Thymus (tissue), 11 donors: ENCODE data around the gene GUCD1. TPM values are rescaled to one million over a fixed set of nuclear protein-coding genes. Genes with fewer than 3 reads are reported as not detected.
A peak's percentile ranks its signal among the peaks of the same experiment; 100 is the strongest.
"Not testable (repeated sequence)": the region's sequence is repeated elsewhere in the genome, so short reads cannot be mapped to it uniquely, and the experiment has no call there.

Experiments used
- DNase-seq, 9 donors: peaks; one replicate each; pipeline ENCODE4 v3.0.0-alpha.2; 2013; ENCODE audit warnings: low spot score in 9 of 9, low read depth in 6 of 9, missing footprints in 1 of 9
- H3K27ac ChIP-seq, 2 donors: one replicate each; pipeline ENCODE4 v1.5.1; 2013; ENCODE audit warnings: control low read depth in 1 of 2, low read depth in 1 of 2, low read length in 1 of 2, mild to moderate bottlenecking in 1 of 2, moderate library complexity in 1 of 2
- H3K27me3 ChIP-seq, 2 donors: one replicate each; pipeline ENCODE4 v1.5.1; 2013; ENCODE audit warnings: low read length in 1 of 2; ENCODE audit not compliant: control insufficient read depth in 2 of 2, insufficient read depth in 1 of 2
- H3K36me3 ChIP-seq, 2 donors: one replicate each; pipeline ENCODE4 v1.5.1; 2013; ENCODE audit warnings: low read length in 1 of 2, mild to moderate bottlenecking in 1 of 2, moderate library complexity in 1 of 2; ENCODE audit not compliant: control insufficient read depth in 2 of 2, insufficient read depth in 2 of 2
- H3K4me1 ChIP-seq, 2 donors: one replicate each; pipeline ENCODE4 v1.5.1; 2013; ENCODE audit warnings: low read length in 2 of 2; ENCODE audit not compliant: control insufficient read depth in 2 of 2, insufficient read depth in 2 of 2
- H3K4me3 ChIP-seq, 2 donors: one replicate each; pipeline ENCODE4 v1.5.1; 2013; ENCODE audit warnings: low read length in 2 of 2, control low read depth in 1 of 2, mild to moderate bottlenecking in 1 of 2
- H3K9me3 ChIP-seq, 2 donors: one replicate each; pipeline ENCODE4 v1.5.1; 2013; ENCODE audit warnings: low read length in 1 of 2, mild to moderate bottlenecking in 1 of 2; ENCODE audit not compliant: control insufficient read depth in 2 of 2, insufficient read depth in 1 of 2
- WGBS: extraction: QIAGEN DNeasy Blood & Tissue Kit; methylation state at CpG from one replicate; pipeline ENCODE4 v1.1.7; 2013; 5-methylcytosine and 5-hydroxymethylcytosine counted together
- polyA plus RNA-seq: library from polyadenylated mRNA; stranded (reverse); fragments of 200-250 nt; gene quantifications from one replicate; pipeline ENCODE4 v1.2.3, GENCODE V29; 2013
- total RNA-seq: library from RNA; stranded (reverse); fragments of 120-200 nt; gene quantifications from one replicate; pipeline ENCODE4 v1.2.4, GENCODE V29; 2013
- donor health status: healthy.

The GUCD1 gene
- total and polyA plus RNA-seq, 2 donors: 54.1 to 65.9 TPM

- Histone ChIP-seq H3K9me3 (no peaks in the 10 kb centered on the region), H3K27ac (peak overlapping the region in 1 of 2 donors; percentile 70), H3K27me3 (peaks cover 0 to 5% of the 10 kb centered on the region in 2 donors), H3K4me1 (peaks cover 2 to 26% of the 10 kb centered on the region in 2 donors), H3K36me3 (no peaks in the 10 kb centered on the region), H3K4me3 (no peak overlapping the region)
- WGBS: 91% methylated on average over 8 of the region's 8 CpGs
- no peak for DNase-seq
Measured at GRCh38 chr22:24599514-24599913, 44.6 kb upstream of the GUCD1 start.

GRCh38 chr22:24597076-24597475, 42.1 kb upstream of the GUCD1 start:
- H3K4me3 ChIP-seq, H3K27ac ChIP-seq, H3K9me3 ChIP-seq, H3K36me3 ChIP-seq, DNase-seq: not testable (repeated sequence)
- WGBS: 97% methylated on average over 9 of the region's 9 CpGs
- Histone ChIP-seq H3K4me1 (peaks cover 6 to 12% of the 10 kb centered on the region in 2 donors), H3K27me3 (peaks cover 9 to 26% of the 10 kb centered on the region in 2 donors)

GRCh38 chr22:24595863-24596262, 40.9 kb upstream of the GUCD1 start:
- no peak for DNase-seq
- H3K27ac ChIP-seq: no peak overlapping the region
- H3K36me3 ChIP-seq: no peaks in the 10 kb centered on the region
- H3K4me1 ChIP-seq: peaks cover 4 to 6% of the 10 kb centered on the region in 2 donors
- H3K9me3 ChIP-seq: no peaks in the 10 kb centered on the region
- peaks cover 12 to 34% of the 10 kb centered on the region in 2 donors for H3K27me3 ChIP-seq
- H3K4me3 ChIP-seq: no peak overlapping the region
- WGBS: 98% methylated on average over 4 of the region's 4 CpGs

GRCh38 chr22:24595228-24595627, 40.3 kb upstream of the GUCD1 start:
- H3K4me1 ChIP-seq: peaks cover 2 to 4% of the 10 kb centered on the region in 2 donors
- 97% methylated on average over 6 of the region's 6 CpGs for WGBS
- no peak overlapping the region for H3K4me3 ChIP-seq
- H3K27me3 ChIP-seq: peaks cover 12 to 34% of the 10 kb centered on the region in 2 donors
- no peaks in the 10 kb centered on the region for H3K36me3 ChIP-seq
- DNase-seq: no peak
- no peaks in the 10 kb centered on the region for H3K9me3 ChIP-seq
- no peak overlapping the region for H3K27ac ChIP-seq

- no peak overlapping the region for H3K27ac ChIP-seq
- 96% methylated on average over 7 of the region's 7 CpGs for WGBS
- no peak for DNase-seq
Measured at GRCh38 chr22:24594569-24595120, 39.7 kb upstream of the GUCD1 start.

GRCh38 chr22:24593836-24594568, 39.1 kb upstream of the GUCD1 start:
- H3K4me1 ChIP-seq: peaks cover 0 to 4% of the 10 kb centered on the region in 2 donors
- peaks cover 12 to 34% of the 10 kb centered on the region in 2 donors for H3K27me3 ChIP-seq
- WGBS: 92% methylated on average over 16 of the region's 16 CpGs
- DNase-seq: no peak
- H3K4me3 ChIP-seq: no peak overlapping the region
- no peak overlapping the region for H3K27ac ChIP-seq
- no peaks in the 10 kb centered on the region for H3K36me3 ChIP-seq
- H3K9me3 ChIP-seq: no peaks in the 10 kb centered on the region

More at GRCh38 chr22:24594569-24595120, 39.7 kb upstream of the GUCD1 start:
- Histone ChIP-seq H3K4me3 (no peak overlapping the region), H3K4me1 (peaks cover 2 to 4% of the 10 kb centered on the region in 2 donors), H3K36me3 (no peaks in the 10 kb centered on the region), H3K27me3 (peaks cover 12 to 34% of the 10 kb centered on the region in 2 donors), H3K9me3 (no peaks in the 10 kb centered on the region)

GRCh38 chr22:24593559-24593835, 38.6 kb upstream of the GUCD1 start:
- not testable (repeated sequence) for DNase-seq
- WGBS: 99% methylated on average over 10 of the region's 10 CpGs

GRCh38 chr22:24592851-24593558, 38.1 kb upstream of the GUCD1 start, which contains the start of gene LRRC75B:
Gene LRRC75B, minus strand, starts transcription at chr22:24593073. Its CDS starts 34 bp downstream, at chr22:24593039.
- H3K4me1 ChIP-seq: peaks cover 0 to 4% of the 10 kb centered on the region in 2 donors
- no peaks in the 10 kb centered on the region for H3K36me3 ChIP-seq
- peak within 1 kb of the TSS; percentile 16 to 53 for H3K4me3 ChIP-seq
- peaks cover 12 to 34% of the 10 kb centered on the region in 2 donors for H3K27me3 ChIP-seq
- peak within 1 kb of the TSS in 1 of 2 donors; percentile 11 for H3K27ac ChIP-seq
- H3K9me3 ChIP-seq: no peaks in the 10 kb centered on the region
- no peak for DNase-seq
- 7% methylated on average over 72 of the region's 72 CpGs for WGBS

More at GRCh38 chr22:24593559-24593835, 38.6 kb upstream of the GUCD1 start:
- Histone ChIP-seq H3K27me3 (peaks cover 12 to 34% of the 10 kb centered on the region in 2 donors), H3K27ac (peak overlapping the region in 1 of 2 donors; percentile 11)
- not testable (repeated sequence) for H3K9me3 ChIP-seq, H3K4me1 ChIP-seq, H3K4me3 ChIP-seq, H3K36me3 ChIP-seq
